ENCODE data around the gene UQCC3. TPM values are rescaled to one million over a fixed set of nuclear protein-coding genes. Genes with fewer than 3 reads are reported as not detected.
A peak's percentile ranks its signal among the peaks of the same experiment; 100 is the strongest.

UQCC3 gene
- total and polyA plus RNA-seq, 2 of the 4 experiments (the other 2 are of a cell fraction): 5.7 to 9.7 TPM

DNA sequence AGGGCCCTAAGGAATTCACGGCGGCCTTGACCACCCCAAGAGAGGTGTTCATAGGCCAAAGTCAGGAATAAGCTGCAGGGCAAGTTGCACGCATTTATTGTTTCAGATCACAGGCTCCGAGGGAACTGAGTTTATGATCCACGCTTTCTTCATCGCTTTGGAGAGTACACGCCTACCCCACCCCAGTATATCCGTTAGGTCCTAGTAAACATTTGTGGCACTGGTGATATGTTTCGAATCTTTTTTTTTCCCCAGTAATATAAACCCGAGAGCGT is 25.9 kb upstream of the UQCC3 start:
- H3K27me3 ChIP-seq (ENCODE audit: control insufficient read depth, insufficient read depth, low read length): no peaks in the 10 kb centered on the region
- peak overlapping the region; percentile 99 for H3K9ac ChIP-seq (ENCODE audit: low read depth, low read length)
- in situ Hi-C loops (cut with MboI; ENCODE audit: low sequenced_read_pairs) (no loop called here), dilution Hi-C loops (cut with HindIII; ENCODE audit: low sequenced_read_pairs, unreplicated experiment) (no loop called here), intact Hi-C loops (cut with micrococcal nuclease) (no loop called here)
- no peak overlapping the region for H2BK20ac ChIP-seq (ENCODE audit: low read depth, low read length)
- peak overlapping the region; percentile 91 for H3K56ac ChIP-seq (ENCODE audit: extremely low read depth, insufficient read depth, low read length)
- peak overlapping the region; percentile 95 for H3K4me2 ChIP-seq (ENCODE audit: low read depth, low read length)
- TF ChIP-seq, protein P1, sequence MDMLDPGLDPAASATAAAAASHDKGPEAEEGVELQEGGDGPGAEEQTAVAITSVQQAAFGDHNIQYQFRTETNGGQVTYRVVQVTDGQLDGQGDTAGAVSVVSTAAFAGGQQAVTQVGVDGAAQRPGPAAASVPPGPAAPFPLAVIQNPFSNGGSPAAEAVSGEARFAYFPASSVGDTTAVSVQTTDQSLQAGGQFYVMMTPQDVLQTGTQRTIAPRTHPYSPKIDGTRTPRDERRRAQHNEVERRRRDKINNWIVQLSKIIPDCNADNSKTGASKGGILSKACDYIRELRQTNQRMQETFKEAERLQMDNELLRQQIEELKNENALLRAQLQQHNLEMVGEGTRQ (IDR thresholded peaks at IDR 0.05; ENCODE audit: low read depth, low read length): no peak
- TF ChIP-seq BHLHE40 (IDR thresholded peaks at IDR 0.05; ENCODE audit: low read depth, low read length): no peak
- peak overlapping the region; percentile 62 for H2BK5ac ChIP-seq (ENCODE audit: low read depth, low read length, poor library complexity, severe bottlenecking)
- no peaks in the 10 kb centered on the region for H3K9me3 ChIP-seq (ENCODE audit: control insufficient read depth, insufficient read depth, low read length)
- peaks cover 39% of the 10 kb centered on the region for H3K36me3 ChIP-seq (ENCODE audit: control insufficient read depth, insufficient read depth, low read length)
- peak overlapping the region; percentile 72 for H3K4me3 ChIP-seq (ENCODE audit: insufficient read depth, low read depth, low read length)
- peaks cover 7% of the 10 kb centered on the region; the same call in 1 of the 2 replicates for H3K9me1 ChIP-seq (ENCODE audit: insufficient read depth, low read length)
- H2AK9ac ChIP-seq (replicated peaks; ENCODE audit: low read depth, low read length, poor library complexity): peak overlapping the region; percentile 98
- no peak overlapping the region; the same call in 1 of the 2 replicates for H3K18ac ChIP-seq (ENCODE audit: low read depth, low read length)
- no peak for DNase-seq
- no peak overlapping the region for H2BK15ac ChIP-seq (ENCODE audit: low read depth, low read length)
- peak overlapping the region; percentile 88 for H4K91ac ChIP-seq (ENCODE audit: insufficient read depth, low read depth, low read length)
- POLR2A ChIA-PET (ENCODE audit: unreplicated experiment): no interaction called here
- peak overlapping the region; percentile 95 for H3K23ac ChIP-seq (ENCODE audit: low read depth, low read length)
- no TSS peak for BruUV-seq (replicated peaks)
- H3K14ac ChIP-seq (replicated peaks; ENCODE audit: low read depth, low read length): peak overlapping the region; percentile 97
- 28% methylated on average over 4 of the region's 11 CpGs; no CpG with 5 or more reads in 1 of the 2 experiments for WGBS, 2 experiments (ENCODE audit: extremely low coverage in 2 of 2, insufficient read length in 1 of 2)
- peaks cover 6% of the 10 kb centered on the region; the same call in 1 of the 2 replicates for H3K4me1 ChIP-seq (ENCODE audit: control insufficient read depth, insufficient read depth, low read length)
- peak overlapping the region; percentile 68 for H2BK120ac ChIP-seq (ENCODE audit: low read depth, low read length)
- peak overlapping the region; percentile 93 for H3K4ac ChIP-seq (ENCODE audit: low read depth, low read length)
- peak overlapping the region; percentile 32 to 76 for H4K8ac ChIP-seq (ENCODE audit: low read depth in 2 of 2, low read length in 2 of 2)
- peak overlapping the region; percentile 69 for H2AFZ ChIP-seq (replicated peaks; ENCODE audit: low read length, poor library complexity)
- H3K27ac ChIP-seq (ENCODE audit: insufficient read depth, low read length): peak overlapping the region; percentile 86
- CTCF ChIA-PET: no interaction called here
- ATAC-seq (ENCODE audit: low read depth): no peak; the same call in 1 of the 2 replicates
- peak overlapping the region; percentile 96 for H2AK5ac ChIP-seq (ENCODE audit: low read depth, low read length)
- H3K79me1 ChIP-seq (ENCODE audit: low read depth in 1 of 2, low read length in 2 of 2): peaks cover 0 to 51% of the 10 kb centered on the region in 2 experiments; a peak in 3 of 4 replicates
- H4K20me1 ChIP-seq (ENCODE audit: insufficient read depth, low read length): peaks cover 17% of the 10 kb centered on the region
- H4K5ac ChIP-seq (ENCODE audit: low read depth, low read length): peak overlapping the region; percentile 1; the same call in 1 of the 2 replicates

Measured in IMR-90 (cell line).